ENCODE measurements around the gene NUDT9.

GRCh38 chr4:87390891-87391575 lies 31.3 kb upstream of the NUDT9 start, which contains the start of gene HSD17B11:
- TF ChIP-seq ESRRA (CRISPR knock-in tag; IDR thresholded peaks at IDR 0.05; ENCODE audit: borderline replicate concordance) (no peak), FOXP1 (CRISPR knock-in tag; IDR thresholded peaks at IDR 0.05; ENCODE audit: borderline replicate concordance) (no peak), CTCF (IDR thresholded peaks at IDR 0.05) (no peak), ATF2 (CRISPR knock-in tag; IDR thresholded peaks at IDR 0.05; ENCODE audit: borderline replicate concordance, low read depth) (no peak), AFF4 (CRISPR knock-in tag; IDR thresholded peaks at IDR 0.05; ENCODE audit: borderline replicate concordance) (no peak), SMAD3 (CRISPR knock-in tag; IDR thresholded peaks at IDR 0.05; ENCODE audit: borderline replicate concordance) (no peak)
- TF ChIP-seq, protein P1, sequence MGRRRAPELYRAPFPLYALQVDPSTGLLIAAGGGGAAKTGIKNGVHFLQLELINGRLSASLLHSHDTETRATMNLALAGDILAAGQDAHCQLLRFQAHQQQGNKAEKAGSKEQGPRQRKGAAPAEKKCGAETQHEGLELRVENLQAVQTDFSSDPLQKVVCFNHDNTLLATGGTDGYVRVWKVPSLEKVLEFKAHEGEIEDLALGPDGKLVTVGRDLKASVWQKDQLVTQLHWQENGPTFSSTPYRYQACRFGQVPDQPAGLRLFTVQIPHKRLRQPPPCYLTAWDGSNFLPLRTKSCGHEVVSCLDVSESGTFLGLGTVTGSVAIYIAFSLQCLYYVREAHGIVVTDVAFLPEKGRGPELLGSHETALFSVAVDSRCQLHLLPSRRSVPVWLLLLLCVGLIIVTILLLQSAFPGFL (CRISPR knock-in tag; IDR thresholded peaks at IDR 0.05; ENCODE audit: borderline replicate concordance), result no peak

Data from WTC11 (cell line).